HEK293T (cell line): ENCODE results near the gene ERAP2.

Experiments
- ARNT ChIP-seq: fragments of 450-650 bp; IDR thresholded peaks from 2 replicates; pipeline ENCODE4 v1.6.1; 2017; ENCODE audit warnings: mild to moderate bottlenecking
- BHLHE40 ChIP-seq: fragments of 450-650 bp; IDR thresholded peaks from 2 replicates; pipeline ENCODE4 v1.6.1; 2016; ENCODE audit warnings: mild to moderate bottlenecking, moderate library complexity, borderline replicate concordance
- CTBP1 ChIP-seq: fragments of 450-650 bp; IDR thresholded peaks from 2 replicates; pipeline ENCODE4 v1.6.1; 2016; ENCODE audit warnings: borderline replicate concordance
- ELF4 ChIP-seq: fragments of 450-650 bp; IDR thresholded peaks from 2 replicates; pipeline ENCODE4 v1.6.1; 2017; ENCODE audit warnings: antibody characterized with exemption
- FOXA1 ChIP-seq: fragments of 450-650 bp; IDR thresholded peaks from 2 replicates; pipeline ENCODE4 v1.6.1; 2016; ENCODE audit warnings: mild to moderate bottlenecking
- FOXK2 ChIP-seq: fragments of 450-650 bp; IDR thresholded peaks from 2 replicates; pipeline ENCODE4 v1.6.1; 2016; ENCODE audit warnings: mild to moderate bottlenecking
- FOXM1 ChIP-seq: fragments of 450-650 bp; IDR thresholded peaks from 2 replicates; pipeline ENCODE4 v1.6.1; 2017; ENCODE audit warnings: mild to moderate bottlenecking, borderline replicate concordance
- NFRKB ChIP-seq: fragments of 450-650 bp; IDR thresholded peaks from 2 replicates; pipeline ENCODE4 v1.6.1; 2016; ENCODE audit warnings: mild to moderate bottlenecking, moderate library complexity
- SP1 ChIP-seq: fragments of 450-650 bp; IDR thresholded peaks from 2 replicates; pipeline ENCODE4 v1.6.1; 2017
- SUZ12 ChIP-seq: fragments of 450-650 bp; IDR thresholded peaks from 2 replicates; pipeline ENCODE4 v1.6.1; 2016; ENCODE audit warnings: mild to moderate bottlenecking
- TARDBP ChIP-seq: fragments of 450-650 bp; IDR thresholded peaks from 2 replicates; pipeline ENCODE4 v1.6.1; 2016

- TF ChIP-seq FOXM1 (no peak), TARDBP (no peak), FOXA1 (no peak), ELF4 (no peak), ARNT (no peak), SUZ12 (no peak), BHLHE40 (no peak), SP1 (no peak), FOXK2 (no peak), NFRKB (no peak), CTBP1 (no peak)
Measured at GRCh38 chr5:96901841-96902240, 25.5 kb downstream of the ERAP2 start.
